Measurements from ENCODE around the gene CTDSPL.
"Not testable (repeated sequence)": the region's sequence is repeated elsewhere in the genome, so short reads cannot be mapped to it uniquely, and the experiment has no call there.

CTDSPL gene

GRCh38 chr3:37969596-37970100, 108.0 kb downstream of the CTDSPL start:
- no peak for DNase-seq

DNA sequence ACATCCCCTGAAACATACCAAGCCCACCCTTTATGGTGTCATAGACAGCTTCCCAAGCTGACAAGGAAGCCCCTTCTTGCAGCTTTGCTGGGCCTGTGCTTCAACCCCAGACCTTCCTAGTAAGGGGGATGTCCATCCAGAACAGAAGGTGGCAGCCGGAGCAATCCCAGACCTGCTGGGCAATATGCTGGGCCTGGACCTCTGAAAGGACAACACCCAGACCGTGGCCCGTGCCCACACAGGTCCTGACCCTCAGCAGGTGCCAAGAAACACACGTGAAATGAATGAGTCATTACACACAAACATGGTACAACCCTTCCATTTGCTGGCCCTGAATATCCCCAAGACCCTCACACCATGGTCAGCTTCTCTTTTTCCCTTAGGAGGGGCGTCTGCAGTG, 109.1 kb downstream of the CTDSPL start:
- no peak for DNase-seq

- DNase-seq = no peak
Measured at GRCh38 chr3:37971467-37971866, 109.8 kb downstream of the CTDSPL start.

DNA sequence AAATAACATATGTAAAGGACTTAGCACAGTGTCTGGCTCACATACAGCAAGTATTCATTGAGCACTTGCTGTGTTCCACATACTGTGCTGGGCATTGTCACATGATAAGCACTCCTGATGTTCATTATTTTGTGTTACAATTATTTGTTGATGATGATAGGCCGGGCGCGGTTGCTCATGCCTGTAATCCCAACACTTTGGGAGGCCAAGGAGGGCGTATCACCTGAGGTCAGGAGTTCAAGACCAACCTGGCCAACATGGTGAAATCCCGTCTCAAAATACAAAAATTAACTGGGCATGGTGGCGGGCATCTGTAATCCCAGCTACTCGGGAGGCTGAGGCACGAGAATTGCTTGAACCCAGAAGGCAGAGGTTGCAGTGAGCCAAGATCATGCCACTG, 110.4 kb downstream of the CTDSPL start:
- DNase-seq = not testable (repeated sequence)

DNA sequence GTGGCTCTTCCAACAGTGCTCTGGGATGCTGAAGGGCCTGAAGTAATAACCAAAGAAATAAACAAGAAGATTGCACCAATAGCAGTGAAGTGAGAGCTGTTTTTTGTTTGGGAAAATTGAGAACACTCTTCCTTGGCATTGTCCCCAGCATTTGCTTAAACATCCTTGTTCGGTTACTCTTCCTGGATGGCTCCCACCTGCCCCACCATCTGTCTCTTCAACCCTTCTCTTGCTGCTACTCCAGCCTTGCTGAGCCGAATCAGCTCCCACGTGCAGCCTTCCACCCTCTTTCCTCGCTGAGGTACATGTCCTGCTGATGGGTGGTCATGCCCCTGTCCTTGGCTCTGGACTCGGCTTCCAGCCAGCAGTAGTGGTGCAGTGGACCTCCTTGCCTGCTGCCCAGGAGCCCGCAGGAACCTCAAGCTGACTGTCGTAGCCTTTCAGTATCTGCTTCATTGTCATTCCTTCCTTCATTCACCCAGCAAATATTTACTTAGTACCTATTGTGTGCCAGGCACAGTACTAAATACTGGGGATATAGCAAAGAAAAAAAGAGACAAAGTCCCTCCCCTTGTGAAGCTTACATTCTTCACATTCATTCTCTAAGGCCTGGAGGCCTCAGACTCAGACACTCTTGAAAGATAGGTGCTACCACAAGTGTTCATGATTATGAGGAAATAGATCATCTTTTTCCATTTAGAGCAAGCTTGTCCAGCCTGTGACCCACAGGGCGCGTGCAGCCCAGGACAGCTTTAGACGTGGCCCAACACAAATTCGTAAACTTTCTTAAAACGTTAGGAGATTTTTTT, 111.8 kb downstream of the CTDSPL start:
- no peak for DNase-seq

DNA sequence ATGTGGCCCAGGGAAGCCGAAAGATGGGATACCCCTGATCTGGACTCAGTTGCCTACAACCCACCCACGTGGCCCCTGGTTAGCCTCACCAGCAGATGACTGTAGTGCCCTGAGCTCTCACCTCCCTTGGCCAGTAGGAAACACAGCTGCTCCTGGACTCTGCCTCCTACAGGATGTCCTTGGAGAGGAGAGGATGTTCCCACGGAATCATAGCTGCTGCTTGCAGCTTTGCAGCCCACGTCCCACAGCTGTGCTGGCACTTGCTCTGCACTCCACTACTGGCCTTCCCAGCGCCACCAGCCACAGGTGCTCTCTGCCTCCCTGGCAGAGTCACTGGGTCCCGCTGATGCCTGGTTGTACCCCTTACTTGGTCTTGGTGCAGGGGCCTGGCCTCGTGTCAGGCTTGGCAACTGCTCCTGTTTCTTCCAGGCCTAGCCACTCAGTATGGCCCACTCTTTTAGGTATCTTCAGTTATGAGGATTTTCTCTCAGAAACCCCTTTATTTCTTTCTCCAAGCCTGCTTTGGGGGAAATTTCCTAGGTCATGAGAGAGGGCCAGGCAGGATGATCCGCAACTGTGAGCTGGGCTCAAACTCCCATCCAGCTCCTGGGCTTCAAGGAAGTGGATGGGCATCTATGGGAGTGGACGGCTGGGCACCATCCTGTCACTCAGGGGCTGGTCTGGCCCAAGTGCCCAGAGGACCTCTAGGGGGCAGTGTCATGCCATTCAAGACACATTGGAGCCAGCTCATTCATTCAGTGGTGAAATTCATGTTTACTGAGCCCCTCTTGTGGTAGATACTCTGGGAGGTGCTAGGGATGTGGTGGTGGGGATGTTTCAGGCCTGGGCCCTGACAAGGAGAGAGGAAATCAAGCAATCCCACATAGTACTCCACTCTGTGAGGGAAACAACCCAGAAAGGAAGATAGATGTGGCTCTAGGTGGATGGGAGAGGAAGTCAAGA, 112.7 kb downstream of the CTDSPL start:
- peak; percentile 67 for DNase-seq

DNA sequence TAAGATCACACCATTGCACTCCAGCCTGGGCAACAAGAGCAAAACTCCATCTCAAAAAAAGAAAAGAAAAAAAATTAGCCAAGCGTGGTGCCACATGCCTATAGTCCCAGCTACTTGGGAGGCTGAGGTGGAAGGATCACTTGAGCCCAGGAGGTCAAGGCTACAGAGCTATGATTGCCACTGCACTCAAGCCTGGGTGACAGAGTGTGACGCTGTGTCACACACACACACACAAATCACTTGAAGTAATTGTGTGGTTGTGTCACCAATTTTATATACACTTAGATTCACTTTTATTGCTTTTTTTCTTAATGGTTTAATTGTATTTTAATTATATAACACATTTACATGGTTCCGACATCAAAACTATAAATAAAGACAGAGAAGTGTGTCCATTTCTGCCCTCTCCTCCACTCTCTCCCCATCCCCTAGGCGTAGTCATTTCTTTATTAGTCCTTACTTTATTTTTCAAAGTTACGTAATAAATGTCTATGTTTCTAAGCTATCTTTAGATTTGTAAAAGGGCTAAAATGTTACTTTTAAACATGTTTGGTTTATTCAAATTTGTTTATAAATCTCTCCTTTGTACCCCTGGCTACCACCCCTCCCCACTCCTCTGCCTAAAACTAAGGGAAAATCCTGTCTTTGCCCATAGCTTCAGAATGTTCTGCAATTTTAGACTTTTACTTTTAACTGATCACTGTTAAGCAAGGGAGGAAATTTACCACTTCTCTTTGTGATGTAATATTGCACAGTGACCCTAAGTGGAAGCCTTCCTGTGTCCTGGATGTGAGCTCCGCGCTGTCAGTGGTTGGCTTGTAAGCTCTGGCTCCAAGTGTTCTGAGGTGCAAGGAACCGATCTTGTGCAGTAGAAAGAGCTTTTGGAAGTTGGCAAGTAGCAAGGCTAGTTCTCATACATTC, 118.1 kb downstream of the CTDSPL start:
- DNase-seq = peak; percentile 58

GRCh38 chr3:37980462-37981347, 119.0 kb downstream of the CTDSPL start:
- DNase-seq = no peak

DNA sequence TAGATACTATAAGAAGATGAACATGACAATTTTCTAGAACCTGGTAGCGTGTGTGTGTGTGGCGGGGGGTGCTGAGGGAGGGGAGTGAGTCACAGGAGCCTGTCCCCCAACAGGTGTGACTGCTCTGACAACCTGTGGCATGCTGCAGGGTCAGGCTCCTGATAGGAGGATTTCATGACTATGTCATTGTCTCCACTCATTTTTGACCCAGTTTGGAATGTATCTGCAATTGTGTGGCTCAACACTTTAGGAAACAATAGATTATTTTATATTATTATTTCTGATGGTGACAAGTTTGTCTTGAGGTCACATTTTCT, 119.6 kb downstream of the CTDSPL start:
- no peak for DNase-seq

- DNase-seq = no peak
Measured at GRCh38 chr3:37982331-37982730, 120.7 kb downstream of the CTDSPL start.

DNA sequence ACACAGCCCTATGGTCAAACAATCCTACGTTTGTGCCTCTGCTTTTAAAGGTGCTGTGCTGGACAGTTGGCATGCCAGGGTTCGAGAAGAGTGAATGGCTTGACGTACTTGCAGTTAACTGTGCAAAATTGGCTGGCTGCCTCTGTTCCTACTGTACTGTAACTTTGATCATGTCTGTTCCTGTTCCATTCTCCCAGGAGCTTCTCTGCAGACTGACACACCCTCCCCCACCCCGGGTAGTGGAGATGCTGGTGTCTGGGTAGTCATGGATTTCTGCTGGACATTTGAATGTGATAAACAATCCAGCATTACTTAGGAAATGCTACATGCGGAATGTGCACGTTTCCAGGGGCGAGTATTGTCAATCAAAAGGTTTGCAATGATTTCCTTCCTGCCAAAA, 122.4 kb downstream of the CTDSPL start:
- DNase-seq = no peak

DNA sequence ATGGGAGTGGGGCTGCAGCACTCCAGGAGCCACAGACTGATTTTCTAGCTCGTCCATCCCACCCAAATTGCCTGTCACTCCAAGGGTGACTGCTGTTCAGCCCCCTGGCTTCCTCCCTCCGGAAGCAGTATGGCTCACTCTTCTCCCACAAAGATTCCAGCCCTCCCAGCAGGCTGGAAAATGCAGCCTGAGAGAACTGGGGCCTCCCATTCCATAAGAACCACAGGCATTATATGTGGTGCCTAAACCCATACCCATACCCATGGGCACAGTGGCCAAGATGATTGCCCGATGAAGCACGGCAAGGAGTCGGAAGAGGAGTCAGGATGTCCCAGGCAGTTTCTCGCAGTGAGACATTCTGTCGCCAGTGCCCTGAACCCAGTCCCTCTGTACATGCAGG, 122.9 kb downstream of the CTDSPL start:
- DNase-seq = no peak

DNA sequence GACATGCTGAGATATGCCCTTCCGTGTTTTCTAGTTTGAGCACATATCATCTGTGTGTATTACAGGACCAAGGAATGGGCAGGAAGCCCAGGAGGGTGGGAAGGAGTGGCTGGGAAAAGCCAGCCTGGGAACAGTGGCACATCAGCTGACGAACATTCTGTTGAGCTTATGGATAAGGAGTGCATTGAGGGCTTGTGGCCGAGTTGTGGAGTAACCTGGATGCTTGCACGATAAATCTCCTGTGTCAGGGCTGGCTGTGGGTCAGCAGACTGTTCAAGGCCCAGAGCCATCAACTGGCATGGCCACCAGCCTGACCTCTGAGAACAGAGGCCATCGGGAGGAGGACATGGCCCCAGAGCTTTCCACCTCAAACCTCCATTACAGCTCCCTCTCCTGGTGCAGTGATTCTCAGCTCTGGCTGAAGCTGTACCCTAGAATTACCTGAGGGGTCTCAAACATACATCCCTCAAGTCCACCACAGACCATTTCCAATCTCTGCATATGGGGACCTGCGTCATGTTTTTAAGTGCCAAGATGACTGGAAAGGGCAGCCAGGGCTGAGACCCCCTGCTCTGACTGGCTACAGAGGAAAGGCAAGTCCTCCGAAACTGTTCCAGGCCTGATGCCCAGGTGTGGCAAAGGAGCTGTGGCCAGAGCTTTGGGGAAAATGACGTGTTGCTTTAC, 124.1 kb downstream of the CTDSPL start:
- DNase-seq = peak; percentile 10

- DNase-seq = peak; percentile 15
Measured at GRCh38 chr3:37986479-37987314, 125.0 kb downstream of the CTDSPL start.

GRCh38 chr3:37987315-37987697, 125.6 kb downstream of the CTDSPL start:
- DNase-seq = peak; percentile 15

DNA sequence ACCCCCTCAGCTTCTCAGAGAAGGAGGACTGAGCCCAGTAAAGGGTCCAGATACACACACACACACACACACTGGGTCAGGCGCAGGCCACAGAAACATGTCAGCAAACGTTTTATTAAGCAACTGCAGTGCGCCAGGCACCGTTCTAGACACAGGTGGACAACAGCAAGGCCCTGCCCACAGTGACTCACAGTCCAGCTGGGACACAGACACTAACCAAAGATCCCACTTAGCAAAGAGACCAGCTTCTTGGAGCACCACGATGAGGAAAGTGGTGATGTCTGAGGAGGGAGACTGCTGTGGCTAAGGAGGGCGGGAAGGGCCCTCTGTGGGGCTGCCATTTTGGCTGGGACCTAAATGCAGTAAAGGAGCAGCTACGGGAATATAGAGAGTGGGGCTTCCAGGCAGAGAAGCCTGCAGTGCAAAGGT, 126.1 kb downstream of the CTDSPL start:
- DNase-seq = peak; percentile 10

- DNase-seq = not testable (repeated sequence)
Measured at GRCh38 chr3:37988376-37988775, 126.7 kb downstream of the CTDSPL start.

GRCh38 chr3:37988931-37989525, 127.3 kb downstream of the CTDSPL start:
- DNase-seq = no peak

GRCh38 chr3:37989821-37990480, 128.3 kb downstream of the CTDSPL start:
- DNase-seq = no peak

All from CD4-positive, alpha-beta T cell treated with Interleukin-15 for 1 hour (primary cell).